ENCODE data around the gene RAB6B. TPM values are rescaled to one million over a fixed set of nuclear protein-coding genes. Genes with fewer than 3 reads are reported as not detected.

RAB6B gene
- total and polyA plus RNA-seq, 4 donors, result 1.8 to 5.1 (median 3.2) TPM

- Histone ChIP-seq H3K4me1 (ENCODE audit: control insufficient read depth in 5 of 5, insufficient read depth in 5 of 5, low read length in 5 of 5) (no peaks in the 10 kb centered on the region), H3K9me3 (ENCODE audit: control insufficient read depth in 4 of 4, insufficient read depth in 3 of 4, low read length in 3 of 4) (peaks cover 0 to 2% (median 0%) of the 10 kb centered on the region in 4 donors), H3K36me3 (ENCODE audit: control insufficient read depth in 4 of 4, insufficient read depth in 4 of 4, low read length in 4 of 4) (no peaks in the 10 kb centered on the region), H3K27ac (ENCODE audit: low read depth in 1 of 2, low read length in 1 of 2) (no peak overlapping the region), H3K27me3 (ENCODE audit: control insufficient read depth in 3 of 3, insufficient read depth in 3 of 3, low read length in 2 of 3) (no peaks in the 10 kb centered on the region), H3K9ac (ENCODE audit: insufficient read depth in 1 of 2, low read length in 2 of 2) (no peak overlapping the region), H3K4me3 (no peak overlapping the region)
- no peak for DNase-seq
- 92 to 93% methylated on average over 10 of the region's 10 CpGs for WGBS, 2 donors
- TF ChIP-seq CTCF (IDR thresholded peaks at IDR 0.05; ENCODE audit: control extremely low read depth, extremely low read depth), result no peak
- ATAC-seq (ENCODE audit: insufficient read depth, low FRiP score), result no peak
Measured at GRCh38 chr3:133871368-133872090, 24.2 kb downstream of the RAB6B start.

DNA sequence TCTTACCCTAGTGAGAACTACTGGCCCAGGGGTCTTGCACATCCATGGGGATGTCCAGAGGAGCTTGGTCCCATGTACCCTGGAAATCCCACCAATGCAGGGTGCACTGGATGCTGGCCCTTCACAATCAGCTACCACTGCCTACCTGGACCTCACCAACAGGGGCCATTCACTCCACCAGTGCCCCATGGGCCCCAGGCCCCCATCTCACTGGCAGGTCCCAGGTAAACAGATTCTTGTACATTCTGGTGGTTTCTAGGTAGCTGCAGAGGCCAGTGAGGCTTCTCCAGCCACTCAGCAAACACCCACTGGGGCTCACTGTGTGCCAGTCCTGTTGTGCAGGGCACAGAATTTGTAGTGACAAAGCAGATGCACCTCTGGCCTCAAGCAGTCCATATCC lies 24.9 kb downstream of the RAB6B start:
- Histone ChIP-seq H3K27me3 (ENCODE audit: control insufficient read depth in 3 of 3, insufficient read depth in 3 of 3, low read length in 2 of 3) (no peaks in the 10 kb centered on the region), H3K27ac (ENCODE audit: low read depth in 1 of 2, low read length in 1 of 2) (no peak overlapping the region), H3K9ac (ENCODE audit: insufficient read depth in 1 of 2, low read length in 2 of 2) (no peak overlapping the region), H3K36me3 (ENCODE audit: control insufficient read depth in 4 of 4, insufficient read depth in 4 of 4, low read length in 4 of 4) (no peaks in the 10 kb centered on the region), H3K4me1 (ENCODE audit: control insufficient read depth in 5 of 5, insufficient read depth in 5 of 5, low read length in 5 of 5) (no peaks in the 10 kb centered on the region), H3K4me3 (no peak overlapping the region), H3K9me3 (ENCODE audit: control insufficient read depth in 4 of 4, insufficient read depth in 3 of 4, low read length in 3 of 4) (peaks cover 0 to 2% (median 0%) of the 10 kb centered on the region in 4 donors)
- no peak for ATAC-seq (ENCODE audit: insufficient read depth, low FRiP score)
- no peak for TF ChIP-seq CTCF (IDR thresholded peaks at IDR 0.05; ENCODE audit: control extremely low read depth, extremely low read depth)
- DNase-seq, result no peak

- Histone ChIP-seq H3K27ac (ENCODE audit: low read depth in 1 of 2, low read length in 1 of 2) (no peak overlapping the region), H3K9ac (ENCODE audit: insufficient read depth in 1 of 2, low read length in 2 of 2) (no peak overlapping the region), H3K27me3 (ENCODE audit: control insufficient read depth in 3 of 3, insufficient read depth in 3 of 3, low read length in 2 of 3) (no peaks in the 10 kb centered on the region), H3K4me1 (ENCODE audit: control insufficient read depth in 5 of 5, insufficient read depth in 5 of 5, low read length in 5 of 5) (no peaks in the 10 kb centered on the region), H3K9me3 (ENCODE audit: control insufficient read depth in 4 of 4, insufficient read depth in 3 of 4, low read length in 3 of 4) (peaks cover 0 to 2% (median 0%) of the 10 kb centered on the region in 4 donors), H3K4me3 (no peak overlapping the region), H3K36me3 (ENCODE audit: control insufficient read depth in 4 of 4, insufficient read depth in 4 of 4, low read length in 4 of 4) (no peaks in the 10 kb centered on the region)
- 94 to 96% methylated on average over 6 of the region's 6 CpGs for WGBS, 2 donors
- DNase-seq (no peak), ATAC-seq (ENCODE audit: insufficient read depth, low FRiP score) (no peak)
- TF ChIP-seq CTCF (IDR thresholded peaks at IDR 0.05; ENCODE audit: control extremely low read depth, extremely low read depth), result no peak
Measured at GRCh38 chr3:133869586-133869985, 26.1 kb downstream of the RAB6B start.
